Measurements from ENCODE around the gene SHOC2.

DNA sequence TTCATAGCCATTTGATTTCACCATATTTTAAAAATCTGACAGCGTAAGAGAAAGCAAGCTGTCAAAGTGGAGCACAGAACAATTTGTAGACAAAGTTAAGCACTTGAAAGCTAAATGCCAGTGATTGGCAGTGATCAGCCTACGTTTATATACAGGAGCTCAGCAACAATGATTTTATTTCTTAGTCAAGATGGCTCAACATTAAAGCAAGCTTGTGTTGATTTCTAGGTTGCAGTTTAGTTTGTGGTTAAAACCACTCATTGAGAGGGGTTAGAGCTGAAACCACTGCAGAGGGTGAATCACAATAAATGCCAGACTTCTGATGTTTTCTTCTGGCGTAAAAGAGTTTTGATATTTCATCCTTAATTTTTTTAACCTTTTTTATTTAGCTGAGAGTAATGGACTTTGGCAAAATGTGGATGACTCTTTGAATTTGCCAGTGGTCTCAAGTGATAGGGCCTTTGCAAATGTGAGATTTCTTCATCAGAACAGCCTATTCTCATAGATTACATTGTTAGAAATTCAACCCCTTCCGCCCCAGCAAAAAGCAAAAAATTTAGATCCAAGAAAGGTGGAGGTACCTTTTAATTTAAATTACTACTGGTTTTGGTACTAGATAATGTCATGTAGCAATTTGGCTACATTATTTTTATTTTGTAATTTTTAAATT lies 73.8 kb downstream of the SHOC2 start:
- TF ChIP-seq, protein P1, sequence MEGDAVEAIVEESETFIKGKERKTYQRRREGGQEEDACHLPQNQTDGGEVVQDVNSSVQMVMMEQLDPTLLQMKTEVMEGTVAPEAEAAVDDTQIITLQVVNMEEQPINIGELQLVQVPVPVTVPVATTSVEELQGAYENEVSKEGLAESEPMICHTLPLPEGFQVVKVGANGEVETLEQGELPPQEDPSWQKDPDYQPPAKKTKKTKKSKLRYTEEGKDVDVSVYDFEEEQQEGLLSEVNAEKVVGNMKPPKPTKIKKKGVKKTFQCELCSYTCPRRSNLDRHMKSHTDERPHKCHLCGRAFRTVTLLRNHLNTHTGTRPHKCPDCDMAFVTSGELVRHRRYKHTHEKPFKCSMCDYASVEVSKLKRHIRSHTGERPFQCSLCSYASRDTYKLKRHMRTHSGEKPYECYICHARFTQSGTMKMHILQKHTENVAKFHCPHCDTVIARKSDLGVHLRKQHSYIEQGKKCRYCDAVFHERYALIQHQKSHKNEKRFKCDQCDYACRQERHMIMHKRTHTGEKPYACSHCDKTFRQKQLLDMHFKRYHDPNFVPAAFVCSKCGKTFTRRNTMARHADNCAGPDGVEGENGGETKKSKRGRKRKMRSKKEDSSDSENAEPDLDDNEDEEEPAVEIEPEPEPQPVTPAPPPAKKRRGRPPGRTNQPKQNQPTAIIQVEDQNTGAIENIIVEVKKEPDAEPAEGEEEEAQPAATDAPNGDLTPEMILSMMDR (IDR thresholded peaks at IDR 0.05) = no peak
- no peak for TF ChIP-seq ZFX (IDR thresholded peaks at IDR 0.05; ENCODE audit: borderline replicate concordance)

Data from 22Rv1 (cell line).